Trophoblast cell (in vitro differentiated cells and primary cell): ENCODE data around the gene FGFR2.

Experiments
- DNase-seq, 2 donors: peaks; one replicate each; pipeline ENCODE4 v3.0.0-alpha.2; 2016
- H2AFZ ChIP-seq: 2 replicates; pipeline ENCODE4 v1.6.1; 2013; ENCODE audit warnings: low read length, moderate library complexity, mild to moderate bottlenecking; ENCODE audit not compliant: insufficient read depth, poor library complexity
- H2AK5ac ChIP-seq: 2 replicates; pipeline ENCODE4 v1.6.1; 2013; ENCODE audit warnings: mild to moderate bottlenecking, low read length
- H2BK120ac ChIP-seq: 2 replicates; pipeline ENCODE4 v1.6.1; 2013; ENCODE audit warnings: low read length, mild to moderate bottlenecking, moderate library complexity; ENCODE audit not compliant: insufficient read depth, poor library complexity
- H2BK12ac ChIP-seq: 2 replicates; pipeline ENCODE4 v1.6.1; 2013; ENCODE audit warnings: mild to moderate bottlenecking, low read length, moderate library complexity
- H2BK5ac ChIP-seq: 2 replicates; pipeline ENCODE4 v1.6.1; 2013; ENCODE audit warnings: low read length, low read depth, moderate library complexity, mild to moderate bottlenecking; ENCODE audit not compliant: poor library complexity
- H3K14ac ChIP-seq: 2 replicates; pipeline ENCODE4 v1.6.1; 2013; ENCODE audit warnings: mild to moderate bottlenecking, low read length
- H3K18ac ChIP-seq: 2 replicates; pipeline ENCODE4 v1.6.1; 2013; ENCODE audit warnings: mild to moderate bottlenecking, low read length
- H3K23ac ChIP-seq: 2 replicates; pipeline ENCODE4 v1.6.1; 2013; ENCODE audit warnings: low read length
- H3K27ac ChIP-seq: 2 replicates; pipeline ENCODE4 v1.5.1; 2013; ENCODE audit warnings: low read depth, mild to moderate bottlenecking, inconsistent platforms, low read length, moderate library complexity
- H3K27me3 ChIP-seq: 2 replicates; pipeline ENCODE4 v1.6.1; 2013; ENCODE audit warnings: inconsistent platforms, mild to moderate bottlenecking, low read length, moderate library complexity; ENCODE audit not compliant: insufficient read depth
- H3K36me3 ChIP-seq, 2 experiments: 1 replicate in 1 of 2; 2 replicates in 1 of 2; pipeline ENCODE4 v1.6.1; 2013; ENCODE audit warnings: low read length in 2 of 2, mild to moderate bottlenecking in 2 of 2, moderate library complexity in 1 of 2; ENCODE audit not compliant: insufficient read depth in 2 of 2, control insufficient read depth in 1 of 2
- H3K4ac ChIP-seq: 2 replicates; pipeline ENCODE4 v1.6.1; 2013; ENCODE audit warnings: low read depth, mild to moderate bottlenecking, low read length, moderate library complexity
- H3K4me1 ChIP-seq, 2 experiments: 1 replicate in 1 of 2; 2 replicates in 1 of 2; pipeline ENCODE4 v1.6.1; 2013; ENCODE audit warnings: low read length in 2 of 2, mild to moderate bottlenecking in 2 of 2, moderate library complexity in 1 of 2; ENCODE audit not compliant: insufficient read depth in 2 of 2, control insufficient read depth in 1 of 2
- H3K4me2 ChIP-seq: 2 replicates; pipeline ENCODE4 v1.6.1; 2013; ENCODE audit warnings: inconsistent platforms, mild to moderate bottlenecking, low read length, moderate library complexity
- H3K4me3 ChIP-seq: 2 replicates; pipeline ENCODE4 v1.5.1; 2013; ENCODE audit warnings: mild to moderate bottlenecking, low read depth, low read length, inconsistent platforms
- H3K79me1 ChIP-seq: one replicate; pipeline ENCODE4 v1.6.1; 2013; ENCODE audit warnings: low read length
- H3K79me2 ChIP-seq: 2 replicates; pipeline ENCODE4 v1.6.1; 2013; ENCODE audit warnings: low read length, mild to moderate bottlenecking; ENCODE audit not compliant: control insufficient read depth, insufficient read depth, poor library complexity
- H3K9ac ChIP-seq: 2 replicates; pipeline ENCODE4 v1.6.1; 2013; ENCODE audit warnings: mild to moderate bottlenecking, low read length
- H3K9me3 ChIP-seq: 2 replicates; pipeline ENCODE4 v1.6.1; 2013; ENCODE audit warnings: low read depth, mild to moderate bottlenecking, control low read depth, inconsistent platforms, low read length; ENCODE audit not compliant: insufficient read depth
- H4K12ac ChIP-seq: 2 replicates; pipeline ENCODE4 v1.6.1; 2013; ENCODE audit warnings: low read depth, mild to moderate bottlenecking, low read length, moderate library complexity
- H4K8ac ChIP-seq: 2 replicates; pipeline ENCODE4 v1.6.1; 2013; ENCODE audit warnings: low read depth, mild to moderate bottlenecking, low read length, moderate library complexity
- H4K91ac ChIP-seq: one replicate; pipeline ENCODE4 v1.6.1; 2013; ENCODE audit warnings: low read depth, mild to moderate bottlenecking, low read length, moderate library complexity
- WGBS: extraction: QIAGEN DNeasy Blood & Tissue Kit; methylation state at CpG from one replicate; pipeline ENCODE4 v1.1.7; 2013; ENCODE audit warnings: missing lambda C conversion rate; ENCODE audit not compliant: insufficient read length, insufficient coverage; ENCODE audit errors: extremely low coverage; 5-methylcytosine and 5-hydroxymethylcytosine counted together

The FGFR2 gene

DNA sequence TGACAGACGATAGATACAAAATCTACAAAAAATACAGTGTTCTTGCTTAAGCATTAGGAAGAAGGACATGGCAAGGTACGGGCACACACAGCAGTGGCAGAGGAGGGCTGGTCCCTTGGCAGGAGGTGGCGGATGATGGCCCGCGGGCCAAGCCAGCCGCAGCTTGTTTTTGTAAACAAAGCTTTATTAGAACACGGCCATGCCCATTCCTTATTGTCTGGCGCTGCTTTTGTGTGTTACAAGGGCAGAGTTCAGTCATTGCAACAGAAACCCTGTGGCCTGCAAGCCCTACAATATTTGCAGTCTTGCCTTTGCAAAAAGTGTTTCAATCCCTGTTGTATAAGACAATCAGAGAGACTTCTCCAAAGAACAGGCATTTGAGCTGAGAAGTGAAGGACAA is 30.7 kb downstream of the FGFR2 start:
- Histone ChIP-seq H3K4me3 (no peak overlapping the region), H3K79me1 (peaks cover 3% of the 10 kb centered on the region), H2AFZ (no peak overlapping the region), H3K14ac (no peak overlapping the region), H4K91ac (no peak overlapping the region), H3K27ac (no peak overlapping the region), H3K23ac (no peak overlapping the region), H3K4me1 (peaks cover 10 to 11% of the 10 kb centered on the region in 2 experiments), H3K36me3 (peaks cover 4% of the 10 kb centered on the region in 2 experiments), H3K9me3 (peaks cover 3% of the 10 kb centered on the region), H3K27me3 (no peaks in the 10 kb centered on the region), H3K18ac (no peak overlapping the region), H4K12ac (no peak overlapping the region), H3K4me2 (no peak overlapping the region), H2BK120ac (no peak overlapping the region), H2BK5ac (no peak overlapping the region), H4K8ac (no peak overlapping the region), H3K9ac (no peak overlapping the region), H3K4ac (no peak overlapping the region), H2BK12ac (no peak overlapping the region), H2AK5ac (no peak overlapping the region), H3K79me2 (peaks cover 9% of the 10 kb centered on the region)
- DNase-seq, result no peak
- no CpG with 5 or more reads among the region's 8 CpGs for WGBS

DNA sequence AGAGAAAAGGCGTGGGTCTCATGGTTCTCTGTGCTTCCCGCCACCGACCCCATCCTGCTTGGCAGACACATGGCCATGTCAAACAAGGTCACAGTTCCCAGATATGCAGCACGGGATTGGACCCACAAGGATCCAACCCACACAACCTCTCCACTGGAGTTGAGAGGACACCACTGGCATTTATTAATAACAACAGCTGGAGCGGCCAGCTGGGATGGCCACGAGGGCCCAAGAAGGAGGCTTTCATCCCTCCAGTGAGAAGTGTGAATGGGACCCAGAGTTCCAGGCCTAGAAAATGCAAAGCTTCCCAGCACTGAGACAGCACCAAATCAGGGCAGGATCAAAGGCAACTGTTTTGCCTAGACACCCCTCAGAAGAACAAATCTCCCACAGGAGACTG is 31.5 kb downstream of the FGFR2 start:
- Histone ChIP-seq H2AFZ (no peak overlapping the region), H3K9me3 (peaks cover 3% of the 10 kb centered on the region), H3K4me1 (peaks cover 9 to 10% of the 10 kb centered on the region in 2 experiments), H2BK120ac (no peak overlapping the region), H2BK5ac (no peak overlapping the region), H3K4ac (peak overlapping the region; percentile 12), H3K36me3 (peaks cover 4% of the 10 kb centered on the region in 2 experiments), H4K12ac (no peak overlapping the region), H3K4me3 (no peak overlapping the region), H3K18ac (no peak overlapping the region), H2AK5ac (no peak overlapping the region), H3K79me2 (peaks cover 9% of the 10 kb centered on the region), H3K27ac (no peak overlapping the region), H3K27me3 (no peaks in the 10 kb centered on the region), H3K4me2 (no peak overlapping the region), H3K79me1 (peaks cover 3% of the 10 kb centered on the region), H3K23ac (no peak overlapping the region), H4K8ac (no peak overlapping the region), H3K9ac (no peak overlapping the region), H2BK12ac (no peak overlapping the region), H3K14ac (no peak overlapping the region), H4K91ac (no peak overlapping the region)
- WGBS, result no CpG with 5 or more reads among the region's 6 CpGs
- DNase-seq, result no peak

- WGBS, result no CpG with 5 or more reads among the region's 11 CpGs
- H3K27me3 ChIP-seq, result no peaks in the 10 kb centered on the region
Observed at GRCh38 chr10:121559326-121560026, 38.8 kb downstream of the FGFR2 start.

GRCh38 chr10:121558238-121558637 is 40.0 kb downstream of the FGFR2 start:
- H2BK120ac ChIP-seq, result no peak overlapping the region
- no peak overlapping the region for H3K4me3 ChIP-seq
- no peak overlapping the region for H2AK5ac ChIP-seq
- H3K36me3 ChIP-seq, result no peaks in the 10 kb centered on the region
- no peak overlapping the region for H3K4me2 ChIP-seq
- no CpG with 5 or more reads among the region's 3 CpGs for WGBS
- no peak overlapping the region for H2AFZ ChIP-seq
- H3K9ac ChIP-seq, result no peak overlapping the region
- H3K4ac ChIP-seq, result no peak overlapping the region
- H3K27ac ChIP-seq, result no peak overlapping the region
- H3K79me2 ChIP-seq, result no peaks in the 10 kb centered on the region
- H3K79me1 ChIP-seq, result no peaks in the 10 kb centered on the region
- H3K14ac ChIP-seq, result no peak overlapping the region
- H2BK12ac ChIP-seq, result no peak overlapping the region
- H3K18ac ChIP-seq, result no peak overlapping the region
- H3K4me1 ChIP-seq, result peaks cover 5 to 7% of the 10 kb centered on the region in 2 experiments
- peak in 1 of 2 donors; percentile 27 for DNase-seq
- no peak overlapping the region for H4K8ac ChIP-seq
- H3K27me3 ChIP-seq, result no peaks in the 10 kb centered on the region
- no peak overlapping the region for H3K23ac ChIP-seq
- H4K12ac ChIP-seq, result no peak overlapping the region
- H2BK5ac ChIP-seq, result no peak overlapping the region
- H3K9me3 ChIP-seq, result peaks cover 2% of the 10 kb centered on the region
- H4K91ac ChIP-seq, result no peak overlapping the region

More at GRCh38 chr10:121559326-121560026, 38.8 kb downstream of the FGFR2 start:
- Histone ChIP-seq H3K23ac (no peak overlapping the region), H3K9me3 (peaks cover 2% of the 10 kb centered on the region), H4K91ac (no peak overlapping the region), H3K14ac (no peak overlapping the region), H3K79me1 (no peaks in the 10 kb centered on the region), H2AK5ac (no peak overlapping the region), H3K4me2 (no peak overlapping the region), H4K8ac (no peak overlapping the region), H3K4ac (peak overlapping the region; percentile 36), H2BK120ac (no peak overlapping the region), H2BK12ac (no peak overlapping the region), H3K79me2 (no peaks in the 10 kb centered on the region), H2AFZ (no peak overlapping the region), H3K4me1 (peaks cover 0 to 3% of the 10 kb centered on the region in 2 experiments), H3K9ac (no peak overlapping the region), H4K12ac (no peak overlapping the region), H3K4me3 (no peak overlapping the region), H3K27ac (no peak overlapping the region), H2BK5ac (no peak overlapping the region), H3K18ac (no peak overlapping the region), H3K36me3 (peaks cover 1 to 4% of the 10 kb centered on the region in 2 experiments)
- no peak for DNase-seq
